ENCODE measurements around the gene CCHCR1. TPM values are rescaled to one million over a fixed set of nuclear protein-coding genes. Genes with fewer than 3 reads are reported as not detected.
"Not testable (repeated sequence)": the region's sequence is repeated elsewhere in the genome, so short reads cannot be mapped to it uniquely, and the experiment has no call there.

Gene CCHCR1
- total and polyA plus RNA-seq, 2 donors from 2014 or later: 24.1 to 26.2 TPM

DNA sequence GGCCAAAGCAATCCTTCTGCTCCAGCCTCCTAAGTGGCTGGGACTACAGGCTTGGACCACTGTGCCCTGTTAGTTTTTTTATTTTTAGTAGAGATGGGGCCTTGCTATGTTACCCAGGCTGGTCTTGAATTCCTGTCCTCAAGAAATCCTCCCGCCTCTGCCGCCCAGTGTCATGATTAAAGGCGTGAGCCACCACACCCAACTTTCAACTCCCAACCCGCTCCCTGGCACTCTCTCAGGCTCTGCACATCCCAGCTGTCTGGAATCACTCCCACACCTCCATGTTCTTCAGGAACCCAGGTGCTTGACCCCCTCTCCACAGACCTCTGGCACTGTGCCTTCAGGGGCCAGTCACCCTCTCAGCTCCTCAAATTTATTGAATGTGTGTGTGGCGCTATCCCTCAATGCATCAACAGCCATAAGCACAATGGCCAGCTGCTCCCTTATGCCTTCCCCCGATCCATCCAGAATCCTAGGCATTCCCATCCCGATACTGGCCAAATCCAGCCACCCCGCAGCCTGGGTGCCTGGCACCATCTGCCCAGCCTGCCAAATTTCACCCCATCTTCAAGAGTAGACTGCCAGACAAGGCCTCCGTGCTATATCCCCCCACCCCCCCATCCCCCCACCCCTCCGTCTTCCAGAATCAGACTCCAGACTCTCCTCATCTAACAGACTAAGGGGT is 13.5 kb upstream of the CCHCR1 start:
- Histone ChIP-seq H3K27ac (ENCODE audit: low read depth in 2 of 2, low read length in 2 of 2) (no peak overlapping the region), H3K9ac (ENCODE audit: low read length in 3 of 3) (no peak overlapping the region), H3K27me3 (ENCODE audit: control insufficient read depth, insufficient read depth, low read length) (no peaks in the 10 kb centered on the region), H3K36me3 (ENCODE audit: control insufficient read depth in 2 of 3, insufficient read depth in 3 of 3, low read length in 3 of 3) (no peaks in the 10 kb centered on the region), H3K4me1 (ENCODE audit: control insufficient read depth in 2 of 3, insufficient read depth in 2 of 3, low read depth in 1 of 3, low read length in 3 of 3) (peaks cover 0 to 14% (median 5%) of the 10 kb centered on the region in 3 donors), H3K4me3 (ENCODE audit: low read length in 3 of 3) (no peak overlapping the region), H3K9me3 (ENCODE audit: control insufficient read depth in 2 of 3, insufficient read depth in 1 of 3, low read length in 3 of 3) (no peaks in the 10 kb centered on the region)
- intact Hi-C loops (cut with DNase I): no loop called here
- DNase-seq (no peak), FAIRE-seq (no peak)
- TF ChIP-seq, protein P1, sequence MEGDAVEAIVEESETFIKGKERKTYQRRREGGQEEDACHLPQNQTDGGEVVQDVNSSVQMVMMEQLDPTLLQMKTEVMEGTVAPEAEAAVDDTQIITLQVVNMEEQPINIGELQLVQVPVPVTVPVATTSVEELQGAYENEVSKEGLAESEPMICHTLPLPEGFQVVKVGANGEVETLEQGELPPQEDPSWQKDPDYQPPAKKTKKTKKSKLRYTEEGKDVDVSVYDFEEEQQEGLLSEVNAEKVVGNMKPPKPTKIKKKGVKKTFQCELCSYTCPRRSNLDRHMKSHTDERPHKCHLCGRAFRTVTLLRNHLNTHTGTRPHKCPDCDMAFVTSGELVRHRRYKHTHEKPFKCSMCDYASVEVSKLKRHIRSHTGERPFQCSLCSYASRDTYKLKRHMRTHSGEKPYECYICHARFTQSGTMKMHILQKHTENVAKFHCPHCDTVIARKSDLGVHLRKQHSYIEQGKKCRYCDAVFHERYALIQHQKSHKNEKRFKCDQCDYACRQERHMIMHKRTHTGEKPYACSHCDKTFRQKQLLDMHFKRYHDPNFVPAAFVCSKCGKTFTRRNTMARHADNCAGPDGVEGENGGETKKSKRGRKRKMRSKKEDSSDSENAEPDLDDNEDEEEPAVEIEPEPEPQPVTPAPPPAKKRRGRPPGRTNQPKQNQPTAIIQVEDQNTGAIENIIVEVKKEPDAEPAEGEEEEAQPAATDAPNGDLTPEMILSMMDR (IDR thresholded peaks at IDR 0.05; ENCODE audit: borderline replicate concordance, extremely low read depth, insufficient read depth): no peak

DNA sequence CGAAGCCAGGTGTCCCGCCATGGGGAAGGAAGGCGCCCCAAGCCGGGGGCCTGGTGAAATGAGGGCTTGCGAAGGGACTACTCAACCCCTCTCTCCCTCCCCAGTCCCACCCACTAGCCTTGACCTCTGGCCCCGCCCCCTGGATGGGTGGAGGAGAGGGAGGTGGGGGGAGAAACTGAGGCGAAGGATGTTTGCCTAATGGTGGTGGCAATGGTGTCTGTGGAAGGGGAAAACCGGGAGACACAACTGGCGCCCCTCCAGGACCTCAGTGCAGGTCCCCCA is 12.9 kb upstream of the CCHCR1 start, which contains the start of gene POU5F1:
Gene POU5F1, minus strand, starts transcription at position 83 of the 282 bp plus-strand sequence. Its CDS starts 62 bp downstream, at position 21.
- no peak for DNase-seq
- Histone ChIP-seq H3K9me3 (ENCODE audit: control insufficient read depth in 2 of 3, insufficient read depth in 1 of 3, low read length in 3 of 3) (no peaks in the 10 kb centered on the region), H3K27ac (ENCODE audit: low read depth in 2 of 2, low read length in 2 of 2) (peak within 1 kb of the TSS; percentile 36 to 45), H3K9ac (ENCODE audit: low read length in 3 of 3) (no peak within 1 kb of the TSS), H3K4me1 (ENCODE audit: control insufficient read depth in 2 of 3, insufficient read depth in 2 of 3, low read depth in 1 of 3, low read length in 3 of 3) (peaks cover 0 to 12% (median 5%) of the 10 kb centered on the region in 3 donors), H3K4me3 (ENCODE audit: low read length in 3 of 3) (no peak within 1 kb of the TSS), H3K36me3 (ENCODE audit: control insufficient read depth in 2 of 3, insufficient read depth in 3 of 3, low read length in 3 of 3) (no peaks in the 10 kb centered on the region), H3K27me3 (ENCODE audit: control insufficient read depth, insufficient read depth, low read length) (no peaks in the 10 kb centered on the region)
- no peak for FAIRE-seq
- intact Hi-C loops (cut with DNase I): no loop called here
- TF ChIP-seq, protein P1 (IDR thresholded peaks at IDR 0.05; ENCODE audit: borderline replicate concordance, extremely low read depth, insufficient read depth): no peak

DNA sequence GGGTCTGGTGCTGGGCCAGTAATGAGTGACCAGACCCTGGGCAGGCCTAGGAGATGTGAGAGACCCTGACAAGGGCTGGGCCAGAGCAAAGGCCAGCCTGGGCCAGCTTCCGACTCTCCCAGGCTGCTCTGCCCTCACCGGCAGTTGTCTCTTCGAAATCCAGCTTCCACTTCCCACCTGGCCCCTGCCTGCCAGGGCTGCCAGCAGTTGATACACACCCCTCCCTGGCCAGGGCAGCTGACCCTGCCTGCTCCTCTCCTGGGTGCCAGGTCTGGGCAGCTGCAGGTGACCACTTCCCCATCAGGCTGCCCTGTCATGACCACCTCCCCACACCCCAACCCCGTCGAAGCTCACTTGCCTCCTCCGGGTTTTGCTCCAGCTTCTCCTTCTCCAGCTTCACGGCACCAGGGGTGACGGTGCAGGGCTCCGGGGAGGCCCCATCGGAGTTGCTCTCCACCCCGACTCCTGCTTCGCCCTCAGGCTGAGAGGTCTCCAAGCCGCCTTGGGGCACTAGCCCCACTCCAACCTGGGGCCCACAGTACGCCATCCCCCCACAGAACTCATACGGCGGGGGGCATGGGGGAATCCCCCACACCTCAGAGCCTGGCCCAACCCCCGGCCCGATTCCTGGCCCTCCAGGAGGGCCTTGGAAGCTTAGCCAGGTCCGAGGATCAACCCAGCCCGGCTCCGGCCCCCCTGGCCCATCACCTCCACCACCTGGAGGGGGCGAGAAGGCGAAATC is 12.4 kb upstream of the CCHCR1 start:
- H3K36me3 ChIP-seq (ENCODE audit: control insufficient read depth in 2 of 3, insufficient read depth in 3 of 3, low read length in 3 of 3); H3K4me3 ChIP-seq (ENCODE audit: low read length in 3 of 3); intact Hi-C loops (cut with DNase I); FAIRE-seq; H3K9ac ChIP-seq (ENCODE audit: low read length in 3 of 3); DNase-seq; H3K9me3 ChIP-seq (ENCODE audit: control insufficient read depth in 2 of 3, insufficient read depth in 1 of 3, low read length in 3 of 3); H3K27me3 ChIP-seq (ENCODE audit: control insufficient read depth, insufficient read depth, low read length): not testable (repeated sequence)
- H3K27ac ChIP-seq (ENCODE audit: low read depth in 2 of 2, low read length in 2 of 2): peak overlapping the region; percentile 36 to 45
- peaks cover 0 to 12% (median 5%) of the 10 kb centered on the region in 3 donors for H3K4me1 ChIP-seq (ENCODE audit: control insufficient read depth in 2 of 3, insufficient read depth in 2 of 3, low read depth in 1 of 3, low read length in 3 of 3)

DNA sequence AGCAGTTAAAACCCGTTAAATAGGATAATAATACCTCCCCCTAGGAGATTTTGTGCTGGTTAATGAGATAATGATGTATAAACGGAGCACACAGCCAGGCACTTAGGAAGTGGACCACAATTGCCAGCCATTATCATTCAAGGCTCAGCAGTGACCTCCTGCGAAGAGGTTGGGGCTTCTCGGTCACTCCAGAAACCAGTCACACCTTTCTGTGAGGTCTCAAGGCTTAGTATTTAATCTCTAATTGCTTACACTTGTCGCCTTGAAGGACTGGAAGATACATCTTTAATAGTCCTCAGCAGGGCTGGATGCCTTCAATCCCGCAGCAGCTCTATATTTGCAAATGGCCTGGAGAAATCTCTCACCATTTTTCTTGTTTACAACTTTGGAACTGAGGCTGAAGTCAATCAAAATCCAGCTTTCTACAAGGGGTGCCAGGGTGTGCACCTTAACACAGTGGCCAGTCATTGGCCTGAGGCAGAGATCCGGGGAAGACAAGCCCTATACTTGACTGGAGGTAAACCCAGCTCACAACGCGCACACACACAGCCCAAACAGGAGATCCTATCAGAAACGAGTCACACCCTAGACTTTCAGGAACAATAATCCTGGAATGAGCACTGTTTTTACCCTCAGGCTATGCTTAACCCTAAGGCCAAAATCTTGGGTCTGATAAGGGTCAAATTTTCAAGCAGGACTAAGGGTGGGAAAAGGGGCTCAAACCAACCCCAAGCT is 11.7 kb upstream of the CCHCR1 start:
- no peak for DNase-seq
- Histone ChIP-seq H3K9me3 (ENCODE audit: control insufficient read depth in 2 of 3, insufficient read depth in 1 of 3, low read length in 3 of 3) (no peaks in the 10 kb centered on the region), H3K27me3 (ENCODE audit: control insufficient read depth, insufficient read depth, low read length) (no peaks in the 10 kb centered on the region), H3K9ac (ENCODE audit: low read length in 3 of 3) (no peak overlapping the region), H3K36me3 (ENCODE audit: control insufficient read depth in 2 of 3, insufficient read depth in 3 of 3, low read length in 3 of 3) (no peaks in the 10 kb centered on the region), H3K4me1 (ENCODE audit: control insufficient read depth in 2 of 3, insufficient read depth in 2 of 3, low read depth in 1 of 3, low read length in 3 of 3) (peaks cover 0 to 12% (median 5%) of the 10 kb centered on the region in 3 donors), H3K27ac (ENCODE audit: low read depth in 2 of 2, low read length in 2 of 2) (peak overlapping the region; percentile 36 to 45), H3K4me3 (ENCODE audit: low read length in 3 of 3) (no peak overlapping the region)
- TF ChIP-seq, protein P1 (IDR thresholded peaks at IDR 0.05; ENCODE audit: borderline replicate concordance, extremely low read depth, insufficient read depth): no peak
- intact Hi-C loops (cut with DNase I): no loop called here
- FAIRE-seq: no peak

All from kidney (tissue), 14 donors.